Transverse colon (tissue), 3 donors: ENCODE measurements around the gene FFAR4.

Experiments used
- EP300 ChIP-seq: sonication (generic); formaldehyde crosslinking; IDR thresholded peaks from one replicate; pipeline ENCODE4 v1.6.1; 2017; ENCODE audit warnings: antibody characterized with exemption, low read depth
- POLR2A ChIP-seq: fragments of 450-650 bp; IDR thresholded peaks from one replicate; pipeline ENCODE4 v1.6.1; 2016; ENCODE audit warnings: antibody characterized with exemption, mild to moderate bottlenecking, moderate library complexity
- TF ChIP-seq, protein P1 (sequence below), 5 experiments: fragments of 200-600 bp in 3 of 5; fragments of 450-650 bp in 2 of 5; sonication (generic) in 3 of 5; IDR thresholded peaks; 1 replicate in 2 of 5; 2 replicates in 3 of 5; pipeline ENCODE4 v1.5.1; 2016 to 2017; ENCODE audit warnings: antibody characterized with exemption in 5 of 5, inconsistent platforms in 3 of 5, mild to moderate bottlenecking in 2 of 5, moderate library complexity in 1 of 5

- TF ChIP-seq, protein P1, sequence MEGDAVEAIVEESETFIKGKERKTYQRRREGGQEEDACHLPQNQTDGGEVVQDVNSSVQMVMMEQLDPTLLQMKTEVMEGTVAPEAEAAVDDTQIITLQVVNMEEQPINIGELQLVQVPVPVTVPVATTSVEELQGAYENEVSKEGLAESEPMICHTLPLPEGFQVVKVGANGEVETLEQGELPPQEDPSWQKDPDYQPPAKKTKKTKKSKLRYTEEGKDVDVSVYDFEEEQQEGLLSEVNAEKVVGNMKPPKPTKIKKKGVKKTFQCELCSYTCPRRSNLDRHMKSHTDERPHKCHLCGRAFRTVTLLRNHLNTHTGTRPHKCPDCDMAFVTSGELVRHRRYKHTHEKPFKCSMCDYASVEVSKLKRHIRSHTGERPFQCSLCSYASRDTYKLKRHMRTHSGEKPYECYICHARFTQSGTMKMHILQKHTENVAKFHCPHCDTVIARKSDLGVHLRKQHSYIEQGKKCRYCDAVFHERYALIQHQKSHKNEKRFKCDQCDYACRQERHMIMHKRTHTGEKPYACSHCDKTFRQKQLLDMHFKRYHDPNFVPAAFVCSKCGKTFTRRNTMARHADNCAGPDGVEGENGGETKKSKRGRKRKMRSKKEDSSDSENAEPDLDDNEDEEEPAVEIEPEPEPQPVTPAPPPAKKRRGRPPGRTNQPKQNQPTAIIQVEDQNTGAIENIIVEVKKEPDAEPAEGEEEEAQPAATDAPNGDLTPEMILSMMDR (IDR thresholded peaks at IDR 0.05), result no peak
- TF ChIP-seq POLR2A (no peak), EP300 (no peak)
These were observed 63.3 kb downstream of the FFAR4 start for GRCh38 chr10:93629647-93630305.
